AML-193 (cell line): ENCODE measurements around the gene CKB.
A peak's percentile ranks its signal among the peaks of the same experiment; 100 is the strongest.

ENCODE experiments used
- DNase-seq, 2 experiments: peaks; one replicate each; lab custom pipeline; 2025; lab: John Stamatoyannopoulos, UW

Gene CKB

DNA sequence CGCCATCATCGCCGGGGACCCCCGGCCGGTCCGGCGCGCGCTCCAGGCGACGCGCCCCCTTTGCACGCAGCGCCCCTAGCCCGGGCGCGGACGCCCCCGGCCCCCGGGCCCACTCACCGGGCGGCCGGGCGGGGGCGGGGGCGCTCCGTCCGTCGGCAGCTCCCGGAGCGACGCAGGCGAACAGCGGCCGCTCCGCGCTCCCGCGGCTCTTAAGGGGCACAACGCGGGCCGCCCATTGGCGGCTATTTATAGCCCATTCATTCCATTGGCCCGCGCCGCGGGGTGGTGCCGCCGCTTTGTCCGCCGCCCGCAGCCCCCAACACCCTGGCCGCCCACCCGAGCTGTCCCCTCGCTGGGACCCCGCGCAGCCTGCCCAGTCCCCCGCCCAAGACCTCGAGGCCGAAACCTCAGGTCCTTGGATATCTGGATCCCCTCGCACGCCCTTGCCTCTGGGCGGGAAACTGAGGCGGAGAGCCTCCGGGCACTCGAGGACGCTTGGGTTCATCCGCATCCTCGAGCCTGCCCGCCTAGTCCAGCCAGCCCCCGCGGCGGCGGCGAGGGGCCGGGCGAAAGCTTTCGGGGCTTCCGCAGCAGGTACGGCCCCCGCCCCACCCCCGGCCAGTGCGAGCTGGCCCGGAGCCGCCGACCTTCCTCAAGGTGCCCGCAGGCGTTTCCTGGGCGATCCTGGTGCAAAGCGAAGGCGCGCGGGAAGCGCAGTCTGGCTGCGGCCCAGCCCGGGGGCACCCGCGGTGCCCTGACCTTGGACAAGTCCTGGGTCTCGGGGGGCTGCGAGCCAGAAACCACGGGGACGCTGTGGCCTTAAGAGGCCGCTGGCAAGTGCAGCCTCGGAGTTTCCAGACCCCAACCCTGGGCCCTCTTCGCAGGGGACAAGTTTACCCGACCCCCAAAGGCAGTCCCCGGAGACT, at the start of gene CKB:
Gene CKB (minus strand): TSS at position 182 of the 926 bp plus-strand sequence. CDS start 337 bp downstream, outside the sequence.
- DNase-seq, result no peak

GRCh38 chr14:103569408-103569807, 46.8 kb upstream of the CKB start:
- DNase-seq, result no peak

- no peak for DNase-seq
Observed at GRCh38 chr14:103568952-103569351, 46.3 kb upstream of the CKB start.

GRCh38 chr14:103563844-103564505, 41.3 kb upstream of the CKB start:
- no peak for DNase-seq

DNA sequence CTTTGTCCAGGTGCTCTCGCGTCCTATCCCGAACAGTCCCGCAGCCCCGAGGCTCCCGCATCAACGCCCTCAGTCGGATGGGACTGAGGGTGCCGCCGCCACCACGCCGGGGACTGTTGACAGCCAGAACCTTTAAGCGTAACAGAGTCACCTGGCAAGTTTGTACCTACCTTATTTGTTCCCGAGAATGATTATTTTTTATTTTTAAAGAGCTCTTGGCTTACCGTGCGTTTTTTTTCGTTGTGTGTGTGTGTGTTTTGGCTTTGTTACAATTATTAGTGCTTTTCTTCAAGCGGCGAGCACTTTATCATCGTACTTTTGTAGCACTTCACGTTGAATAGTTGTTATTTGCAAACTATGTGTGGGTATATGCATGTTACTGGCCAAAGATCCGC, 40.6 kb upstream of the CKB start:
- DNase-seq, result no peak

- DNase-seq, result peak; percentile 67 to 73
Observed at GRCh38 chr14:103562429-103563225, 40.0 kb upstream of the CKB start, which contains the start of the genes BAG5 and COA8. Gene BAG5 (minus strand): TSS chr14:103562657. CDS start chr14:103561164, 1,493 bp downstream. Gene COA8 (plus strand): TSS chr14:103562960. CDS start chr14:103563002, 42 bp downstream.

DNA sequence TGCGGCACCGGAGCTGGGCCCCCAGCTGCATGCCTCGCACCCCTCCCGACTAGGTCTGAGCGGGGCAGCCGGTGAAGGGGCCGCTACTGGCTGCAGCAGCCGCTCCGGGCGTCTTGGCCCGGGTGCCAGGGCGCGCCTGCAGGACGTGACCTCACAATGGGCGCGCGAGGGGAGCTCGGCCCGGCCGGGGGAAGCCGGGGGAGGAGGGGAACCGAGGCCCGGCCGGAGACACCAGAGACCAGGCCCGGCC, 39.5 kb upstream of the CKB start:
- no peak for DNase-seq

- peak; percentile 19 to 22 for DNase-seq
Observed at GRCh38 chr14:103561381-103562178, 39.0 kb upstream of the CKB start.

GRCh38 chr14:103560691-103561090, 38.1 kb upstream of the CKB start:
- DNase-seq, result no peak

DNA sequence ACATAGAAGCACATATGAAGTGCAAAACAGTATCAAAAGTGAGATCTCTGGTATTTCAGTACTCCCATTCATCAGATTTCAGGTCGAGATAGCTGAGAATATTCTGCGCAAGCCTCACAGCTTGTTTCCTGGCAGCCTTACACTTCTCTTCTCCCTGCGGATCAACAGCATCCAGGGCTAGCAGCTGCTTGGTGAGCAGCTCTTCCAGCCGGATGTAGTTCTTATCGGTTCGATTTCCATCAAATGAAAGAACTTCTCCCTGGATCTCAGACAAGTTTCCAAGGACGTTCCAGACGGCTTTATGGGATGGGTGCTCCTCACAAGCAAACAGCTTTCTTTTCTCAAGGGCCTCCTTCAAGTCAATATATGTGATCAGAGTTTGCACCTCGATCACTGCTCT, 37.1 kb upstream of the CKB start:
- DNase-seq, result no peak

- no peak for DNase-seq
Observed at GRCh38 chr14:103558071-103558882, 35.6 kb upstream of the CKB start.

DNA sequence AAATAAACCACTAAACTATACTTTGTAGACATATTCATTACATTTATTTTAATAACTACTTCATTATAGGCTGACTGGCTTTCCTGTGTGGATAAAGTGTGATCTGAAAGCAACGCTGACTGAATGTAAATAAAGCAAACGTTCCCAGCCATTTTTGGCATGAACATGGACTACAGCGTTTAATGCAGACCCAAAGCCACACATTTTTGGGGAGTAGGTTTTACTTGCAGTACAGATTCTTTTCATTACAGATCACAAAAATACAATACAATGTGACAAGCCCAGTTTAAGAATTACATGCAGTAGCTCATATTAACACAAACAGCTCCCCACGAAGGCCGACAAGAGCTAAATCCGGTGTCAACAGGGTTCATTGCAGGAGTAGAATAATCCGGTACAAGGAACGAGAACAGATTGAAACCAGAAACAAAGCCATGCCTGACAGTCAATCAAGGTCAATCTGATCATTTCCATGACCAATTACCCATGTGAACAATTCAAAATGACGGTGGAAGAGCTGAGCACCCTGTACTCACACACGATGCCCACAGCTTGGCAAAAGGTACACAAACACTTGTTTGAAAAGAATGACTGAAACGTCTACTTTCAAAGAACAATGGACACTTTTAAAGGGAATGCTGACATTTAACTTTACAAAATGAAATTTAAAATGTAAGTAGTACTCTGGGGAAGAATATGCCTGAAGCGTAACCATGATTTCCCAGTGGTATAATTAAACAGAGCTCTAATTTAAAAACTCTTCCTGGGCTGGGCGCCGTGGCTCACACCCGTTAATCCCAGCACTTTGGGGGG, 34.5 kb upstream of the CKB start:
- DNase-seq, result no peak

GRCh38 chr14:103555559-103556337, 33.1 kb upstream of the CKB start:
- no peak for DNase-seq

GRCh38 chr14:103552846-103553210, 30.2 kb upstream of the CKB start:
- no peak for DNase-seq

DNA sequence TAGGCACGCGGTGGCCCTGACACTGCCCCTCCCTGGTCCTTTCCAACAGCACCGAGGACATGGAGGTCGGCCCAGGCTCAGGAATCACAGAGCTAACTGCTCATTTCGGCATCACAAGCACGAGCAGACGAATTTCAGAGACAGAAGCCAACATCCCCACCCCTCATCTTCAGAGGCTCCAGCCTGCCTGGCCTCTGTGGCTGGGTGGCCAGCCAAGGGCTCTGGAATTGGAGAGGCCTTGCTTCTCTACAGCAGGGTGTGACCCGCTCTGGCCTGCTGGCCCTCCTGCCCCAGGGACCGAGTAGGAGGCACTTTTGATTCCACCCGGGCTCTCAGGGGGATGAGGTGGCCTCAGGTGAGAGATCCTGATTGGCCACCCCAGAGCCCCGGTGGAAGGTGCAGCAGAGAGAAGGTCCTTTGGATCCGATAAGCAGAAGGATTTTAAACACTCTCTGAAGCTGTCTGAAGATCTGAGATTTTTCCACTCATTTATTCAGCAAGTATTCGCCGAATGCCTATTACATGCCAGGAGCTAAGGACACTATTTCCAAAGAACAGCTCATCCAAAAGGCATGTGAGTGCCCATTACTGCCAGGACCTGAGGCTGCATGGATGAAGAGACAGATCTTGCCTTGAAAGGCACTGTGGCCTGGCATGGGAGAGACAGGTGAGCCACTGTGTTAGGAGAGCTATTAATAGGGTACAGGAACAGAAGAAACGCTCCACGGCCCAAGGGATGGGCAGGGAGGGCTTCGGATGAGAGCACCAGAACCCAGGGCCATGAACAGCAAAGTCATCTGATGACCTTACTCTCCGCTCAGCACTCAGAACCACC, 29.6 kb upstream of the CKB start:
- no peak for DNase-seq

- DNase-seq, result no peak
Observed at GRCh38 chr14:103551338-103551762, 28.7 kb upstream of the CKB start.

GRCh38 chr14:103550451-103551337, 28.1 kb upstream of the CKB start:
- DNase-seq, result no peak
